HG02884 (cell line): ENCODE data around the gene ASMTL.
"Not testable (repeated sequence)": the region's sequence is repeated elsewhere in the genome, so short reads cannot be mapped to it uniquely, and the experiment has no call there.

Experiments used
- ATAC-seq: cut with Tn5 transposase; IDR thresholded peaks from one replicate; pipeline ENCODE4 v1.9.1; 2021; ENCODE audit warnings: mild to moderate bottlenecking, moderate library complexity; ENCODE audit not compliant: unreplicated experiment

Gene ASMTL

GRCh38 chrX:1462596-1463251 is 10.0 kb upstream of the ASMTL start:
- no peak for ATAC-seq

DNA sequence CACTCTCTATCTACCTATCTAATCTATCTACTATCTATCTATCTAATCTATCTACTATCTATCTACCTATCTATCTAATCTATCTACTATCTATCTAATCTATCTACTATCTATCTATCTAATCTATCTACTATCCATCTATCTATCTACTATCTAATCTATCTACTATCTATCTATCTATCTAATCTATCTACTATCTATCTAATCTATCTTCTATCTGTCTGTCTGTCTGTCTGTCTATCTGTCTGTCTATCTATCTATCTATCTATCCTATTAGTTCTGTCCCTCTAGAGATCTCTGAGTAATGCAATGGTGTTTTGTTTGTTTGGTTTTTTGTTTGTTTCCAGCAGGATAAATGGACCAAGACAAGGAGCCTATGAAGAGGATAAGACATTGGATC is 9.4 kb upstream of the ASMTL start:
- no peak for ATAC-seq

DNA sequence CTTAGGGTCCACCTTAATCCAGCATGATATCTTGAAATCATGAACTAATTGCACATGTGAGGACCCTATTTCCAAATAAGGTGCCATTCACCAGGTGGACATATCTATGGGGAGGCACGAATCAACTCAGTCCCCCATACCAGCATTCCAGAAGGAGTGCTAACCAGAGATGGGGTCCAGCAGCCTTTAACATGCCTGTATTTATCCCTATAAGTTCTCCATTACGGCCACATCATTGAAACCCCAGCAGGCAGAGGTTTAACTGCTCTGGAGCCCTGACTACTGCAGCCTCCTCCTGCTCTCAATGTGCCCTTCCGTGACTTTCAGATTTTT is 3.2 kb upstream of the ASMTL start:
- no peak for ATAC-seq

GRCh38 chrX:1453951-1454785 is 1.5 kb upstream of the ASMTL start:
- ATAC-seq = peak; percentile 41

DNA sequence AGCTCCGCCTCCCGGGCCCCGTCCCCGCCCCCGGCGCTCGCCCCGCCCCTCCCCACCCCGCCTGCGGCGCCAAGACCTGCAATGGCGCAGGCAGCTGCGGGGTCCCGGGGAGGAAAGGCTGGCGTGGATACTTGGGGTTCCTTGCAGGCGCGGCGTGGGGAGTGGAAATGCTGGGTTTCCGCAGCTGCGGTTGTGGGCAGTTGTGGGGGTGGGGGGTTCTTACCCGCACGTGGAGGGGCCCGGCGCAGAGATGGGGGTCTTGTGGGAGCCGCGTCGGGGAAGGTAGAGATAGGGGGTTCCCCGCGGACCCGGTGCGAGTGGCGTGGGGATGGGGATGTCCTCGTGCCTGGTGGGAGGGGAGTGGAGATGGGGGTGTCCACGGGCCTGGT is 680 bp upstream of the ASMTL start:
- peak; percentile 0 for ATAC-seq

DNA sequence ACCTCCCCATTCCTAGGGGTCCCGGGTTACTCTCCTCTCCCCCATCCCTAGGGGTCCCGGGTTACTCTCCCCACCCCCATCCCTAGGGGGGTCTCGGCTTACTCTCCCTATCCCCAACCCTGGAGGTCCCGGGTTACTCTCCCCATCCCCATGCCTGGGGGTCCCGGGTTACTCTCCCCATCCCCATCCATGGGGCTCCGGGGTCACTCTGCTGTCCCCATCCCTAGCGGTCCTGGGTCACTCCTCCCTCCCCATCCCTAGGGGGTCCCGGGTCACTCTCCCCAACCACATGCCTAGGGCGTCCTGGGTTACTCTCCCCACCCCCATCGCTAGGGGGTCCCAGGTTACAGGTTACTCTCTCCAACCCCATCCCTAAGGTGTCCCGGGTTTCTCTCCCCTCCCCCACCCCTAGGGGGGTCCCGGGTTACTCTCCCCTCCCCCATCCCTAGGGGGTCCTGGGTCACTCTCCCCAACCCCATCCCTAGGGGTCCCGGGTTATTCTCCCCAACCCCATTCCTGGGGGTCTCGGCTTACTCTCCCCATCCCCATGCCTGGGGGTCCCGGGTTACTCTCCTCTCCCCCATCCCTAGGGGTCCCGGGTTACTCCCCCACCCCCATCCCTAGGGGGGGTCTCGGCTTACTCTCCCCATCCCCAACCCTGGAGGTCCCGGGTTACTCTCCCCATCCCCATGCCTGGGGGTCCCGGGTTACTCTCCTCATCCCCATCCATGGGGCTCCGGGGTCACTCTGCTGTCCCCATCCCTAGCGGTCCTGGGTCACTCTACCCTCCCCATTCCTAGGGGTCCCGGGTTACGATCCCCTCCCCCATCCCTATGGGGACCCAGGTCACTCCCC is 821 bp downstream of the ASMTL start:
- ATAC-seq = no peak

DNA sequence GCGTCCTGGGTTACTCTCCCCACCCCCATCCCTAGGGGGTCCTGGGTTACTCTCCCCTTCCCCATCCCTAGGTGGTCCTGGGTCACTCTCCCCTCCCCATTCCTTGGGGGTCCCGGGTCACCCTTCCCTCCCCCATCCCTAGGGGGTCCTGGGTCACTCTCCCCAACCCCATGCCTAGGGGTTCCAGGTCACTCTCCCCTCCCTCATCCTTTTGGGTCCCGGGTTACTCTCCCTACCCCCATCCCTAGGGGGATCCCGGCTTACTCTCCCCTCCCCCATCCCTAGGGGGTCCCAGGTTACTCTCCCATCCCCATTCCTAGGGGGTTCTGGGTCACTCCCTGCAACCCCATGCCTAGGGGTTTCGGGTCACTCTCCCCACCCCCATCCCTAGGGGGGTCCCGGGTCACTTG is 1.5 kb downstream of the ASMTL start:
- ATAC-seq = no peak

- no peak for ATAC-seq
Observed at GRCh38 chrX:1450361-1451161, 2.1 kb downstream of the ASMTL start.

GRCh38 chrX:1449823-1450149 is 2.9 kb downstream of the ASMTL start:
- ATAC-seq = no peak

DNA sequence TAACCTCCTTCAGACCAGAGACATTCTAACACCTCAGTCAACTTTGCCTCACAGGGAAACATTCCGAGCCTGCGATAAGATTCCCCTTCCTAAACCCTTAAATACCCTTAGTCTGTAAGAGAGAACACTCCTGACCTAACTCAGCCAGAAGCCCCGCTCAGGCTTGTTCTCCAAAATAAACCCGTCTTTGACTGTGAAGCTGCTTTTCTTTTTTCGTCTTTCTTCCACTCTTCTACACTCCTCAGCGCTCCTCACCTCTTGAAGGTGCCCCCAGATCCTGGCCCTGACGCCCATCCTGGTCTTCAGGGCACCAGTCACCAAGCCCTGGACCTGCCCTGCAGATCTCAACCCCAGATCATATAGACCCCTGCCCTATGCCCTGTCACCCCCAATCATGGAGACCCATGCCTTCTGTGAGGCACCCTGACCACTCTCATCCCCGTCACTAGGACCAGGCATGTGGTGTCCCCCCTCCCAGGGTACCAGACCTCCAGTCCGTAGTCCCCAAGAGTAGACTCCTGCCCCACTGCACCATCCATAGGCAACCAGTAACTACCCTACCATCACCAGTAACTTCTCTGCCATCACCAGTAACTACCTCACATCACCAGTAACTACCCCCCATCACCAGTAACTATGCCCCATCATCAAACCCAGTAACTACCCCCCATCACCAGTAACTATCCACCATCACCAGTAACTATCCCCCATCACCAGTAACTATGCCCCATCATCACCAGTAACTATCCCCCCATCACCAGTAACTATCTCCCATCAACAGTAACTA is 3.5 kb downstream of the ASMTL start:
- no peak for ATAC-seq

DNA sequence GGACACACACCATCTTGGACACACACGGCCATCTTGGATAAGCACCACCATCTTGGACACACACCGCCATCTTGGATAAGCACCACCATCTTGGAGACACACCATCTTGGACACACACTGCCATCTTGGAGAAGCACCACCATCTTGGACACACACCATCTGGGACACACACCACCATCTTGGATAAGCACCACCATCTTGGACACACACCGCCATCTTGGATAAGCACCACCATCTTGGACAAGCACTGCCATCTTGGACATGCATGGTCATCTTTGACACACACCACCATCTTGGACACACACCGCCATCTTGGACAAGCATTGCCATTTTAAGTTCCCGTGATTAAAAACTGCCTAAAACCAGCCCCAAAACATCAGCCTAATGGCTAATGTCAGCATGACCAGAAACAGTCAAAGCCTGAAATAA is 4.1 kb downstream of the ASMTL start:
- not testable (repeated sequence) for ATAC-seq

GRCh38 chrX:1447969-1448572 is 4.6 kb downstream of the ASMTL start:
- not testable (repeated sequence) for ATAC-seq

- peak; percentile 59 for ATAC-seq
Observed at GRCh38 chrX:1446984-1447968, 5.4 kb downstream of the ASMTL start.

GRCh38 chrX:1444561-1445500 is 7.9 kb downstream of the ASMTL start:
- no peak for ATAC-seq

DNA sequence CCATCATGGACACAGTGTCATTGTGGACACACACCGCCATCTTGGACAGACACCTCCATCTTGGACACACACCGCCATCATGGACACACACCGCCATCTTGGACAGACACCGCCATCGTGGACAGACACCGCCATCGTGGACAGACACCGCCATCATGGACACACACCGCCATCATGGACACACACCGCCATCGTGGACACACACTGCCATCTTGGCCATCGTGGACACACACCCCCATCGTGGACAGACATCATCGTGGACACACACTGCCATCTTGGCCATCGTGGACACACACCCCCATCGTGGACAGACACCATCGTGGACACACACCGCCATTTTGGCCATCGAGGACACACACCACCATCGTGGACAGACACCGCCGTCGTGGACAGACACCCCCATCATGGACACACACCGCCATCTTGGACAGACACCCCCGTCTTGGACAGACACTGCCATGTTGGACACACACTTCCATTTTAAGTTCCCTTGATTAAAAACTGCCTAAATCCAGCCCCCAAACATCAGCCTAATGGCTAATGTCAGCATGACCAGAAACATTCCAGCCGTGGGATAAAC is 9.1 kb downstream of the ASMTL start:
- no peak for ATAC-seq

DNA sequence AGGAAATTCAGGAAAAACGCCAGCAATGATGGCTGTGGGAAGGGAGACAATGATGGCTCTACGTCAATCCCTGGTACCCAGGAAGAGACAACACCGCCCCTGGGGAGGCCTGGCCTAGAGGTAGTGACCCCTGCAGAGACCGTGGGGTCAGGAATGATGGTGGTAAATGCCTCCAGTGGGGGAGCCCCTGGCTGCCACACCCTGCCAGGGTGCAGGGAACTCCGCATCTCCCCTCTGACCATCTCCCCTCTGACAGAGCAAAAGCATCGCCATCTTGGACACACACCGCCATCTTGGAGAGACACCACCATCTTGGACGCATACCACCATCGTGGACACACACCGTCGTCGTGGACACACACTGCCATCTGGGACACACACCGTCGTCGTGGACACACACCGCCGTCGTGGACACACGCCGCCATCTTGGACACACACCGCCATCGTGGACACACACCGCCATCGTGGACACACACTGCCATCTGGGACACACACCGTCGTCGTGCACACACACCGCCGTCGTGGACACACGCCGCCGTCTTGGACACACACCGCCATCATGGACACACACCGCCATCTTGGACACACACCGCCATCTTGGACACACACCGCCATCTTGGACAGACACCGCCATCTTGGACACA is 9.9 kb downstream of the ASMTL start:
- no peak for ATAC-seq
